Measurements from ENCODE around the gene CETP. TPM values are rescaled to one million over a fixed set of nuclear protein-coding genes. Genes with fewer than 3 reads are reported as not detected.
"Not testable (repeated sequence)": the region's sequence is repeated elsewhere in the genome, so short reads cannot be mapped to it uniquely, and the experiment has no call there.

Gene CETP
- total and polyA plus RNA-seq, 7 donors = 0.36 to 2.1 (median 0.88) TPM; not detected in 3

- H3K36me3 ChIP-seq = peaks cover 0 to 14% (median 0%) of the 10 kb centered on the region in 4 donors
- H3K9me3 ChIP-seq = no peaks in the 10 kb centered on the region
- intact Hi-C loops (cut with DNase I) = no loop called here
- no peak overlapping the region for H3K4me3 ChIP-seq
- TF ChIP-seq EP300 (IDR thresholded peaks at IDR 0.05) = no peak
- TF ChIP-seq POLR2AphosphoS5 (IDR thresholded peaks at IDR 0.05) = no peak
- no peak for TF ChIP-seq CTCF (IDR thresholded peaks at IDR 0.05)
- TF ChIP-seq POLR2A (IDR thresholded peaks at IDR 0.05) = no peak
- H3K27me3 ChIP-seq = no peaks in the 10 kb centered on the region
- WGBS, 2 donors = 72 to 86% methylated on average over 15 of the region's 15 CpGs
- peaks cover 0 to 12% (median 5%) of the 10 kb centered on the region in 4 donors for H3K4me1 ChIP-seq
- DNase-seq = peak; percentile 25
- no peak overlapping the region for H3K27ac ChIP-seq
Measured at GRCh38 chr16:57004387-57005250, 42.9 kb downstream of the CETP start.

GRCh38 chr16:57005597-57005996 lies 43.8 kb downstream of the CETP start:
- intact Hi-C loops (cut with DNase I); H3K4me1 ChIP-seq; H3K27ac ChIP-seq; DNase-seq; H3K27me3 ChIP-seq; H3K4me3 ChIP-seq; H3K9me3 ChIP-seq: not testable (repeated sequence)
- WGBS, 2 donors = 52 to 85% methylated on average over 2 of the region's 2 CpGs
- H3K36me3 ChIP-seq = peaks cover 0 to 14% (median 0%) of the 10 kb centered on the region in 4 donors

- no peak for TF ChIP-seq CTCF (IDR thresholded peaks at IDR 0.05)
- TF ChIP-seq POLR2AphosphoS5 (IDR thresholded peaks at IDR 0.05) = no peak
- TF ChIP-seq POLR2A (IDR thresholded peaks at IDR 0.05) = no peak
- TF ChIP-seq EP300 (IDR thresholded peaks at IDR 0.05) = no peak
- intact Hi-C loops (cut with DNase I) = no loop called here
- H3K4me3 ChIP-seq = no peak overlapping the region
- no peak for DNase-seq
- no peaks in the 10 kb centered on the region for H3K9me3 ChIP-seq
- WGBS, 2 donors = 68 to 81% methylated on average over 5 of the region's 5 CpGs
- no peaks in the 10 kb centered on the region for H3K4me1 ChIP-seq
- H3K27ac ChIP-seq = no peak overlapping the region
- peaks cover 0 to 14% (median 0%) of the 10 kb centered on the region in 4 donors for H3K36me3 ChIP-seq
- H3K27me3 ChIP-seq = no peaks in the 10 kb centered on the region
Measured at GRCh38 chr16:57007050-57007449, 45.3 kb downstream of the CETP start.

- intact Hi-C loops (cut with DNase I) = no loop called here
Measured at GRCh38 chr16:57007530-57007929, 45.8 kb downstream of the CETP start.

More at GRCh38 chr16:57007530-57007929, 45.8 kb downstream of the CETP start:
- Histone ChIP-seq H3K9me3 (no peaks in the 10 kb centered on the region), H3K27me3 (no peaks in the 10 kb centered on the region), H3K4me1 (no peaks in the 10 kb centered on the region), H3K4me3 (no peak overlapping the region), H3K36me3 (peaks cover 0 to 14% (median 0%) of the 10 kb centered on the region in 4 donors), H3K27ac (no peak overlapping the region)
- TF ChIP-seq EP300 (IDR thresholded peaks at IDR 0.05) = no peak
- no peak for TF ChIP-seq CTCF (IDR thresholded peaks at IDR 0.05)
- TF ChIP-seq POLR2A (IDR thresholded peaks at IDR 0.05) = no peak
- no peak for TF ChIP-seq POLR2AphosphoS5 (IDR thresholded peaks at IDR 0.05)
- 77 to 86% methylated on average over 3 of the region's 3 CpGs for WGBS, 2 donors
- DNase-seq = no peak

Data from sigmoid colon (tissue), 7 donors.